LoVo (cell line): ENCODE results near the gene EIF2B2.
"Not testable (repeated sequence)": the region's sequence is repeated elsewhere in the genome, so short reads cannot be mapped to it uniquely, and the experiment has no call there.

Source experiments
- DNase-seq: peaks from one replicate; pipeline ENCODE4 v3.0.0-alpha.2; 2016; ENCODE audit warnings: low spot score

Gene EIF2B2

GRCh38 chr14:74995781-74996180, 6.9 kb upstream of the EIF2B2 start:
- DNase-seq = not testable (repeated sequence)

- no peak for DNase-seq
Observed at GRCh38 chr14:75001261-75001660, 1.5 kb upstream of the EIF2B2 start.

GRCh38 chr14:75001899-75002298, 822 bp upstream of the EIF2B2 start:
- DNase-seq = no peak

DNA sequence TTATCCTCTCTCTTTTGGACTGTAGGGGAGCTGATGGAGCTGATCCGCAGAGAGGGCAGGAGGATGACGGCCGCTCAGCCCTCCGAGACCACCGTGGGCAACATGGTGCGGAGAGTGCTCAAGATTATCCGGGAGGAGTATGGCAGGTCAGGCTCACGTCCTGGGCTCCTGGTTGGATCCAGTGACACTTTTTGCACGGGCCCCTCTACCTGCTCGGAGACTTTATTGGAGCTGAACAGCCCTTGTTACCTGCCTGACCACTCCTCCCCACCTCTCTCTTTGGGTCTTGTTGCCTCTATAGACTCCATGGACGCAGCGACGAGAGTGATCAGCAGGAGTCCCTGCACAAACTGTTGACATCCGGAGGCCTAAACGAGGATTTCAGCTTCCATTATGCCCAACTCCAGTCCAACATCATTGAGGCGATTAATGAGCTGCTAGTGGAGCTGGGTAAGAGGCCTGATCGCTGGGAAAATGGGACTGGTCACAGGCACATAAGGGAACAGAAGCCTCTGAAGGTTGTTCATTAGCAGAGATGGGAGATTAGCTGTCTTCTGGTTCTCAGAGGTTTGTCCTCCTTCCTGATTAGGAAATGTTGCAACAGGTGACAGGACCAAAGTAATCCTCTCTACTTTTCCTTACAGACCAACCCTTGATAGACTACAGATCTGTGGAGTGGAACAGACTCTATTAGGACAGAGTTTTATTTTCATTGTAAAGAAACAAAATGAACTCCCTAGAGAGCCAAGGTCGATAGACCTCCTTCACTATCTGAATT, 718 bp downstream of the EIF2B2 start:
- no peak for DNase-seq

DNA sequence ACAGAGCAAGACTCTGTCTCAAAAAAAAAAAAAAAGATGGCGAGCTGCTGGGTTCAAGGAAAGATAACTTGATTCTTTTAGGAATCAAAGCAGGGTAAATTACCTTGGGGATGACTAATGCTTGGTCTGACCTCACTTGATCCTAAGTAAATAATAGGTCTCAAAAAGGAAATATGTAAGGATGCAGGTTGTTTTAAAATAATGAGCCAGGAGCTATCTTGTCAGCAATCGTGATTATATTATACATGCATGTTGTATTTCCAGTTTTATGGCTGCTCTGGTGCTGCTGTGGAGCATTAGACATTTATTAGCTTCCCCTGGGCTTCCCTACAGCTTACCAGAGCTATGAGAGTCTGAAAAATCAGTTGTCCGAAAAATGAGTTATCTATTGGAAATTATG, 2.6 kb downstream of the EIF2B2 start:
- DNase-seq = no peak

- no peak for DNase-seq
Observed at GRCh38 chr14:75009176-75009575, 6.5 kb downstream of the EIF2B2 start.

GRCh38 chr14:75010472-75011093, 7.9 kb downstream of the EIF2B2 start:
- no peak for DNase-seq

DNA sequence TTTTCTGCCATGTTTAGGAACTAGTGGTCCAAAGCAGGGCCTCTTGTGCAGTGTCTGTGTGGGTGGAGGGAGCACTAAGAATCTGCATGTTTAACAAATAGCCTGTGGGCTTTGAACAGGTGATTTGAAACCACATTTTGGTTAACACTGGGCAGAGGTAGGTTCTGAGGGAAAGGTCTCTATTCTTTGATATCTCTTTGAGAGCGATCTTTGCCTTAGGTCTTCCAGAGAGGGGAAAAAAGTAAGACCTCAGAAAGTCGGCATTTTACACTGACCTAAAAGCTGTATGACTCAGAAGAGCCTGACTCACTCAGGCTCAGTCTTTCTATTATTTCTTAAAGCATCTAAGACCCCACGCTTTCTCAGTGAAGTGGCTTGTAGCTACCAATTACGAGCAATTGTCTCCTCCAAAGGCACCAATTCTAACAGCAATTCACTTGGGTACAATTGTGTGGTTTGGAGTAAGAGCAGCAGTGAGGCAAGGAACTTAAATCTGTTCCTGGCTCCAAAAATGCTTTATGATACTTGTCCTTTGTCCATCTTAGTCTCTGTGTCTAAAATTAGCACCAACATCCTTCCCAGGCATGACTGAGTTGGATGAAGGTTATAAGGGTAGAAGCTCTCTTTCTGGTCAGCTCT, 8.8 kb downstream of the EIF2B2 start:
- DNase-seq = no peak

- DNase-seq = no peak
Observed at GRCh38 chr14:75013290-75013689, 10.6 kb downstream of the EIF2B2 start.

GRCh38 chr14:75015496-75015895, 12.8 kb downstream of the EIF2B2 start:
- DNase-seq = no peak

DNA sequence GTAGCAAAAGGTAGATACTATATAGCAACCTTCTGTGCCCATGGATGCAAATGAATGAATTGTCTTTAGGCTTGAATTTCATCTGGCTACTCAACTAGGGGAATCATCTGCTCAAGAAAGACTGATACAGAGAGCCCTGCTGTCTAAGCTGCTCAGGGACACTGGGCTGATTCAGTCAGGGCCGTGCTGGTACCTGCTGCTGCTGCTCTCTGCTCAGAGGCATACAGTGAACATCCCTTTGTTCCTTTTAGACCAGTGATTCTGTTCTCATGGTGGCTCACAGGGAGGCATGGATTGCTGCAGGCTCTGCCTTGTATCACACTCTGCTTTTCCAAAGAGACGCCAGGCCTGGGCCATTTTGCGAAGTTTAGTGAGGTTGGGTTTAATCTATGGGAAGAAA, 14.1 kb downstream of the EIF2B2 start:
- DNase-seq = no peak

GRCh38 chr14:75018694-75019093, 16.0 kb downstream of the EIF2B2 start:
- DNase-seq = peak; percentile 20

GRCh38 chr14:75022655-75023054, 19.9 kb downstream of the EIF2B2 start:
- no peak for DNase-seq

GRCh38 chr14:75023108-75023507, 20.4 kb downstream of the EIF2B2 start:
- no peak for DNase-seq

GRCh38 chr14:75025082-75025481, 22.4 kb downstream of the EIF2B2 start:
- DNase-seq = peak; percentile 19

DNA sequence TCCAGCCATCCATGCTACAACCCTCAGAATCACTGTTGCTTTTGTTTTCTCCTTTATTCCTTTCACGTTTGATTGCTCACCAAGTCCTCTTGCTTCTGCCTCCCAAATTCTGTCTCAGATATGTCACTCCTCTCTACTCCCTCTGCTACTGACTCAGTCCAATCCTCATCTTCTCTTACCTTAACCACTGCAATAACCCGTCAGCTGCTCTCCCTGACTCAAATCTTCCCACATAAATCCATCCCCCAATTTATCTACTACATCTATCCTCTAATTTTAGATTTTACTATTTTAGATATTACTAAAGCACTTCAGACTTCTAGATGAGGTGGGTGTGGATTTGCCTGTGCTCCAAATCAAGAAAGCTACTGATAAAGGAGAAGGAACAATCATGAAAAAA, 23.2 kb downstream of the EIF2B2 start:
- no peak for DNase-seq

GRCh38 chr14:75030147-75030546, 27.4 kb downstream of the EIF2B2 start:
- DNase-seq = no peak

DNA sequence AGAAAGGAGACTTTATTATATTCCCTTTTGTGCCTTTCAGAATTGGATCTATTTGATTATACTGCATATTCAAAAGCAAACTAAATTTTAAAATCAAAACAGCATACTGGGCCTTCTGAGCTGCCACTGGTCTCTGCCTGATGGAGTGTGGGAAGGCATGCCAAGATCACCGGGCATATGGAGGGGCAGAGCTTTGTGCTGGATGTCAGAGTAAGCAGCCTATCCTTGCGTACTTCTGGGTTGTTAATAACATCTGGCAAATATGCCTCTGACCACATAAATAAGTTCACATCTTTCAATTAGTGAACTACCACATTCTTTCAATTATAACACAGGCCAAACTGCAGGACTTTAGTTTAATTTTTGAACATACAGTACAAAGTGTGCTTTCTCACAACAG, 30.2 kb downstream of the EIF2B2 start:
- DNase-seq = no peak

DNA sequence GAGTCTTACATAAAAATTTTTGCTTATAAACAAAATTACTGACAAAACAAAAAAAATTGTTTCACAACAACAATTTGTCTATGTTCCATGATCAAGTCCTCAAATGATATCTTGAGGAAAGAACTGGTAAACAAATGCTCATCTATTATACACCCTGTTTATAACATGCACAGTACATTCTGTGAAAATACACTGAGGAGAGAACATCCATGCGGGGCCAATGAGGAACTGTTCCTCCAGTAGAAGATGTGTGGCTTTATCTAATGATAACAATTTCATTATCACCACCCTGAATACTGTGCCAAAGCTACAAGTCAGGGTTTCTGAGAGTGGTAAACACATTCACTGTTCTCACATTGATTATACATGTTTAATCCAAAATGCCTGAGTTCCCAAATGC, 37.8 kb downstream of the EIF2B2 start:
- DNase-seq = no peak

- DNase-seq = no peak
Observed at GRCh38 chr14:75040959-75041358, 38.2 kb downstream of the EIF2B2 start.

DNA sequence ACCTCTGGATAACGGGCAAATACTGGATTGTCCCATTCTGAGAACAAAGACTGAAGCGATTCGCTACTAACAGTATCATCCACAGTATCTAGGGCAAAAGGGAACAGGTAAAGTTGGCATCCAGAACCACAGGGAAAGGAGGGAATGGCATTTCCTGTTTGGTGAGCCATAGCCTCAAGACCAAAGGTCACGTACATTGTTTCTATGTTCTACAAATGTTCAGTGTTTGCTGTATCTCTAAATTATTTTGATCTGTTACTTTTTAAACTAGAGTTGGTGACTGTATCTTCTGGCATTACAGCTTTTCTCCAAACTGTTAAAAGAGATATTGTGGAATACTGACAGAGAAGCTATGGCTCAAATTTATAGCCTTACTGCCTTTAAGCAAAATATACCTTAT, 38.9 kb downstream of the EIF2B2 start:
- peak; percentile 80 for DNase-seq

GRCh38 chr14:75042035-75042434, 39.3 kb downstream of the EIF2B2 start:
- no peak for DNase-seq

- DNase-seq = peak; percentile 16
Observed at GRCh38 chr14:75044322-75044721, 41.6 kb downstream of the EIF2B2 start.
